Measurements from ENCODE around the gene MGAT4B.

DNA sequence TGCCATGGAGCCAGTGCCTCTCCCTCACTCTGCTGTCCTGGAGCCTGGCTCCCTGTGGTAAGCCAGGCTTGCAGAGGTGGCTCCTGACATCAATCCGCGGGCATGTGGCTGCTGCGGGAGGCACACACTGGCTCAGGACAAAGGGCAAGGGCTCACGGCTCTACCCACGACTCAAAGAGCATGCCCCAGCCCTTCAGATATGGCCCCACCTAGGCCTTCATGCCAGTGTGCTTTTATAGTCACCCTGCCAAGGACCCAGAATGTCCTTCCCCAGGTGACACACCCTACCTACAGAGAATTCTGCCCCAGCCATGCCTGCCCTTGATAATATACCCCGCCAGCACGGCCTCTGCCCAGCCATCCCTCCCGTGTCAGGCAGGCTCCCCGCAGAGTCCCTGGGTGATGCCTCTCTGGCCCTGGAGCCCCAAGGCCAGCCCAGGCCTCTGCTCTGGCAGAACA lies 1.6 kb downstream of the MGAT4B start:
- no peak for TF ChIP-seq CTCF (IDR thresholded peaks at IDR 0.05)
- no peak for TF ChIP-seq POLR2A (IDR thresholded peaks at IDR 0.05)
